ENCODE data around the gene DZIP1. TPM values are rescaled to one million over a fixed set of nuclear protein-coding genes. Genes with fewer than 3 reads are reported as not detected.
"Not testable (repeated sequence)": the region's sequence is repeated elsewhere in the genome, so short reads cannot be mapped to it uniquely, and the experiment has no call there.

The DZIP1 gene
- total RNA-seq, 1 experiment from 2014 or later, result 0.17 TPM

GRCh38 chr13:95689582-95689926 is 45.0 kb upstream of the DZIP1 start:
- H2AFZ ChIP-seq (ENCODE audit: low read depth, low read length, poor library complexity, severe bottlenecking), result no peak overlapping the region
- no peak overlapping the region for H3K4me3 ChIP-seq (replicated peaks in 1 of 2; ENCODE audit: low read depth in 1 of 2, low read length in 2 of 2)
- no peaks in the 10 kb centered on the region for H3K36me3 ChIP-seq (ENCODE audit: control insufficient read depth in 1 of 2, insufficient read depth in 2 of 2, low read length in 2 of 2)
- H4K20me1 ChIP-seq (ENCODE audit: insufficient read depth), result no peaks in the 10 kb centered on the region
- no TSS peak for BruUV-seq (replicated peaks)
- ChIA-PET POLR2A (no interaction called here), CTCF (no interaction called here), RAD21 (ENCODE audit: low non-redundant PET in 1 of 2, low total read pairs in 2 of 2, uncharacterized antibody in 2 of 2, unreplicated experiment in 2 of 2) (no interaction called here)
- DNase-seq (ENCODE audit: low read depth, low spot score) (no peak), ATAC-seq (no peak)
- no peaks in the 10 kb centered on the region for H3K27me3 ChIP-seq (ENCODE audit: insufficient read depth, low read length)
- H3K27ac ChIP-seq (ENCODE audit: low read depth, low read length), result no peak overlapping the region
- H3K4me1 ChIP-seq (ENCODE audit: control insufficient read depth in 1 of 2, insufficient read depth in 2 of 2, low read length in 2 of 2), result no peaks in the 10 kb centered on the region
- no peaks in the 10 kb centered on the region for H3K9me2 ChIP-seq (ENCODE audit: insufficient read depth)
- TF ChIP-seq CBX3 (IDR thresholded peaks at IDR 0.05; ENCODE audit: low read depth) (no peak), SRF (IDR thresholded peaks at IDR 0.05; ENCODE audit: low read depth) (no peak), EZH2phosphoT487 (IDR thresholded peaks at IDR 0.05; ENCODE audit: borderline replicate concordance) (no peak), SP1 (IDR thresholded peaks at IDR 0.05; ENCODE audit: low read depth) (no peak), JUND (IDR thresholded peaks at IDR 0.05) (no peak), EGR1 (IDR thresholded peaks at IDR 0.05; ENCODE audit: low read depth) (no peak), MAX (IDR thresholded peaks at IDR 0.05) (no peak), RAD21 (IDR thresholded peaks at IDR 0.05; ENCODE audit: low read depth) (no peak), SIN3A (IDR thresholded peaks at IDR 0.05; ENCODE audit: low read depth) (no peak), CTCF (IDR thresholded peaks at IDR 0.05 in 2 of 3, conservative IDR thresholded peaks at IDR 0.05 in 1 of 3; ENCODE audit: borderline replicate concordance in 1 of 3, insufficient read depth in 1 of 3, low read depth in 2 of 3, low read length in 2 of 3) (no peak), CEBPB (IDR thresholded peaks at IDR 0.05; ENCODE audit: low read depth) (no peak), TCF7L2 (IDR thresholded peaks at IDR 0.05; ENCODE audit: borderline replicate concordance, extremely low read depth, insufficient read depth, insufficient read length) (no peak), YY1 (IDR thresholded peaks at IDR 0.05; ENCODE audit: extremely low read depth, insufficient replicate concordance, low read depth, low read length) (no peak), POLR2AphosphoS5 (IDR thresholded peaks at IDR 0.05; ENCODE audit: low read depth, low read length) (no peak)
- TF ChIP-seq, protein P1, sequence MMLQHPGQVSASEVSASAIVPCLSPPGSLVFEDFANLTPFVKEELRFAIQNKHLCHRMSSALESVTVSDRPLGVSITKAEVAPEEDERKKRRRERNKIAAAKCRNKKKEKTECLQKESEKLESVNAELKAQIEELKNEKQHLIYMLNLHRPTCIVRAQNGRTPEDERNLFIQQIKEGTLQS (IDR thresholded peaks at IDR 0.05), result no peak
- TF ChIP-seq, protein P2, sequence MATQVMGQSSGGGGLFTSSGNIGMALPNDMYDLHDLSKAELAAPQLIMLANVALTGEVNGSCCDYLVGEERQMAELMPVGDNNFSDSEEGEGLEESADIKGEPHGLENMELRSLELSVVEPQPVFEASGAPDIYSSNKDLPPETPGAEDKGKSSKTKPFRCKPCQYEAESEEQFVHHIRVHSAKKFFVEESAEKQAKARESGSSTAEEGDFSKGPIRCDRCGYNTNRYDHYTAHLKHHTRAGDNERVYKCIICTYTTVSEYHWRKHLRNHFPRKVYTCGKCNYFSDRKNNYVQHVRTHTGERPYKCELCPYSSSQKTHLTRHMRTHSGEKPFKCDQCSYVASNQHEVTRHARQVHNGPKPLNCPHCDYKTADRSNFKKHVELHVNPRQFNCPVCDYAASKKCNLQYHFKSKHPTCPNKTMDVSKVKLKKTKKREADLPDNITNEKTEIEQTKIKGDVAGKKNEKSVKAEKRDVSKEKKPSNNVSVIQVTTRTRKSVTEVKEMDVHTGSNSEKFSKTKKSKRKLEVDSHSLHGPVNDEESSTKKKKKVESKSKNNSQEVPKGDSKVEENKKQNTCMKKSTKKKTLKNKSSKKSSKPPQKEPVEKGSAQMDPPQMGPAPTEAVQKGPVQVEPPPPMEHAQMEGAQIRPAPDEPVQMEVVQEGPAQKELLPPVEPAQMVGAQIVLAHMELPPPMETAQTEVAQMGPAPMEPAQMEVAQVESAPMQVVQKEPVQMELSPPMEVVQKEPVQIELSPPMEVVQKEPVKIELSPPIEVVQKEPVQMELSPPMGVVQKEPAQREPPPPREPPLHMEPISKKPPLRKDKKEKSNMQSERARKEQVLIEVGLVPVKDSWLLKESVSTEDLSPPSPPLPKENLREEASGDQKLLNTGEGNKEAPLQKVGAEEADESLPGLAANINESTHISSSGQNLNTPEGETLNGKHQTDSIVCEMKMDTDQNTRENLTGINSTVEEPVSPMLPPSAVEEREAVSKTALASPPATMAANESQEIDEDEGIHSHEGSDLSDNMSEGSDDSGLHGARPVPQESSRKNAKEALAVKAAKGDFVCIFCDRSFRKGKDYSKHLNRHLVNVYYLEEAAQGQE (IDR thresholded peaks at IDR 0.05; ENCODE audit: low read depth), result no peak
- peaks cover 48% of the 10 kb centered on the region for H3K79me2 ChIP-seq (ENCODE audit: insufficient read depth, low read length)
- no peaks in the 10 kb centered on the region for H3K9me3 ChIP-seq (ENCODE audit: control insufficient read depth in 1 of 2, insufficient read depth in 1 of 2, low read depth in 1 of 2, low read length in 2 of 2)
- intact Hi-C loops (cut with micrococcal nuclease), result no loop called here
- H3K9ac ChIP-seq (ENCODE audit: low read length), result no peak overlapping the region
- H3K4me2 ChIP-seq (ENCODE audit: low read length), result no peak overlapping the region

- H2AFZ ChIP-seq (ENCODE audit: low read depth, low read length, poor library complexity, severe bottlenecking); H3K4me2 ChIP-seq (ENCODE audit: low read length); H3K4me1 ChIP-seq (ENCODE audit: control insufficient read depth in 1 of 2, insufficient read depth in 2 of 2, low read length in 2 of 2); H3K4me3 ChIP-seq (replicated peaks in 1 of 2; ENCODE audit: low read depth in 1 of 2, low read length in 2 of 2); H3K27ac ChIP-seq (ENCODE audit: low read depth, low read length); H3K9ac ChIP-seq (ENCODE audit: low read length); H4K20me1 ChIP-seq (ENCODE audit: insufficient read depth); intact Hi-C loops (cut with micrococcal nuclease); DNase-seq (ENCODE audit: low read depth, low spot score); ATAC-seq; POLR2A ChIA-PET; CTCF ChIA-PET; BruUV-seq (replicated peaks); H3K9me3 ChIP-seq (ENCODE audit: control insufficient read depth in 1 of 2, insufficient read depth in 1 of 2, low read depth in 1 of 2, low read length in 2 of 2); RAD21 ChIA-PET (ENCODE audit: low non-redundant PET in 1 of 2, low total read pairs in 2 of 2, uncharacterized antibody in 2 of 2, unreplicated experiment in 2 of 2); H3K27me3 ChIP-seq (ENCODE audit: insufficient read depth, low read length); H3K9me2 ChIP-seq (ENCODE audit: insufficient read depth); H3K36me3 ChIP-seq (ENCODE audit: control insufficient read depth in 1 of 2, insufficient read depth in 2 of 2, low read length in 2 of 2): not testable (repeated sequence)
- H3K79me2 ChIP-seq (ENCODE audit: insufficient read depth, low read length), result peaks cover 90% of the 10 kb centered on the region
Measured at GRCh38 chr13:95684960-95685359, 40.5 kb upstream of the DZIP1 start.

Measured in HCT116 (cell line).